ENCODE data around the gene PRDM11. TPM values are rescaled to one million over a fixed set of nuclear protein-coding genes. Genes with fewer than 3 reads are reported as not detected.

PRDM11 gene
- total and polyA plus RNA-seq, 10 donors, result 1.7 to 24.3 (median 15.3) TPM

DNA sequence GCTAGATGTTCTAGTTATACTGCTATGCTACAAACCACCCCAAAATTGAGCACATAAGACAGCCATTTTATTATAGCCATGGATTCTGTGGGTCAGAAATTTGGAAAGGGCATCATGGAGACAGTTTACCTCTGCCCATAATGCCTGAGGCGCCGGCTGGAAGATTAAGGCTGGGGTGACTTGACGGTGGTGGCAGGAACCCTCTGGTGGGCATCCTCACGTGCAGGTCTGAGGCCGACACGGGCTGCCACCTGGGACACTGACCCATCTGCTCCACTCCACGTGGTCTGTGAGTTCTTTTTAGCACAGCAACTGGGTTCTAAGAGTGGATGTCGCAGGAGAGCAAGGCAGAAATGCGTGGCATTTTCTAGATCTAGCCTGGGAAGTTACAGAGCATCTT lies 40.0 kb upstream of the PRDM11 start:
- DNase-seq, result no peak
- Histone ChIP-seq H3K27me3 (replicated peaks in 1 of 7) (peaks cover 0 to 26% (median 3%) of the 10 kb centered on the region in 7 donors), H3K4me1 (peaks cover 8 to 24% (median 22%) of the 10 kb centered on the region in 6 donors), H3K4me3 (no peak overlapping the region), H3K9me3 (no peaks in the 10 kb centered on the region), H3K36me3 (no peaks in the 10 kb centered on the region), H3K27ac (no peak overlapping the region)
- WGBS, 5 donors, result 80 to 86% (median 81%) methylated on average over 9 of the region's 9 CpGs
- no peak for TF ChIP-seq CTCF (IDR thresholded peaks at IDR 0.05 in 8 of 11, conservative IDR thresholded peaks at IDR 0.05 in 3 of 11)
- TF ChIP-seq POLR2A (IDR thresholded peaks at IDR 0.05), result no peak
- TF ChIP-seq POLR2AphosphoS5 (IDR thresholded peaks at IDR 0.05), result no peak
- intact Hi-C loops (cut with DNase I; ENCODE audit: low total_unique reads), result loop anchor here (5.0 kb wide), 1 partner anchor 179 kb away; no protein-coding TSS in a partner anchor

- intact Hi-C loops (cut with DNase I; ENCODE audit: low total_unique reads), result loop anchor here (5.0 kb wide), 1 partner anchor 180 kb away; no protein-coding TSS in a partner anchor
- H3K27me3 ChIP-seq (replicated peaks in 1 of 7), result peaks cover 0 to 26% (median 3%) of the 10 kb centered on the region in 7 donors
- H3K36me3 ChIP-seq, result no peaks in the 10 kb centered on the region
- WGBS, 5 donors, result 54 to 69% (median 63%) methylated on average over 5 of the region's 5 CpGs
- H3K27ac ChIP-seq, result no peak overlapping the region
- peaks cover 8 to 24% (median 22%) of the 10 kb centered on the region in 6 donors for H3K4me1 ChIP-seq
- TF ChIP-seq CTCF (IDR thresholded peaks at IDR 0.05 in 8 of 11, conservative IDR thresholded peaks at IDR 0.05 in 3 of 11), result no peak
- no peak for TF ChIP-seq POLR2AphosphoS5 (IDR thresholded peaks at IDR 0.05)
- no peak for TF ChIP-seq POLR2A (IDR thresholded peaks at IDR 0.05)
- H3K4me3 ChIP-seq, result no peak overlapping the region
- DNase-seq, result no peak
- H3K9me3 ChIP-seq, result no peaks in the 10 kb centered on the region
Observed at GRCh38 chr11:45107029-45107428, 39.4 kb upstream of the PRDM11 start.

DNA sequence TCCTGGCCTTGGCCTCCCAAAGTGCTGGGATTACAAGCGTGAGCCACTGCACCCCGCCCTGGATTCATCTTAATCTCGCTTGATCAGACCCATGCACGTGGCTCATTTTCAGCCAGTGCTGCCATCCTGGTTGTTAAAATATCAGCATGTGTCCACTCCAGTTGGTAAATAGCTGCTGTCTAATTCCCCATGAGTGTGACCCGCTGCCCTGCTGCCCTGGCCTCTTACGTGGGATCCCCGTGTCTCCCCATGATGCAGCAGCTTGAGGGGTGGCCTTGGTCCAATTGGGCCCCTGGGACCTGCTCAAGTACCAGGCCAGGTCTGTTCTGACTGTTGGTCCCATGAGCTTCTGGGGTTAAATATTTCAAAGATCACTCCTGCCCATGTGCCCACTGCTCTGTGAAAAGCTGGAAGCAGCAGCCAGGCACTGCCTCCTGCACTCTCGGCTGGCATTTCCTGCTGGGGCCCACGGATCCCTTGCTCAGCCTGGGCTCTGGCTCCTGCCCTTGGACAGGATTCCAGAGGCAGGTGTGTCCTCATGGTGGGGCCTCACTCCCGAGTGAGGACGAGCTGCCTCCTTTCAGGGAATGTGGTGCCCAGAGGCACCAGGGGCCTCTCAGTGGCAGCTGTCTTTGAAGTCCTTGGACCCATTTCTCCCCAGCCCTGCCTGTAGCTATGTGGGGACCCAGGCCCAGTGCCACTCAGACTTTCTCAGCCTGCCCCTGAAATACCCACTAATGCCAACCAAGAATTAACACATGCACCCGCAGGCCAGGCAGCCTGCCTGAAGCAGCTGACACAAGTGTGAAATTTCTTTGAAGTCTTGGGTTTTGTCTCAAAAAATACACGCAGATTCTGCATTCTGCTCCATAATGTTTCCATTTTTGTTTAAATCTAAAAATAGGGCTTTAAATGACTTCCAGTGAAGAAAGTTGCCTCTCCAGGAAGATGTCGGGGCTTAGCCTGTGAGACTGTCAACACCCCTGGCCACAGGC lies 38.1 kb upstream of the PRDM11 start:
- H3K4me1 ChIP-seq, result peaks cover 0 to 11% (median 9%) of the 10 kb centered on the region in 6 donors
- no peaks in the 10 kb centered on the region for H3K9me3 ChIP-seq
- no peak for DNase-seq
- WGBS, 5 donors, result 71 to 91% (median 77%) methylated on average over 7 to 14 of the region's 14 CpGs
- H3K27me3 ChIP-seq (replicated peaks in 1 of 7), result peaks cover 0 to 29% (median 3%) of the 10 kb centered on the region in 7 donors
- TF ChIP-seq POLR2A (IDR thresholded peaks at IDR 0.05) (no peak), CTCF (IDR thresholded peaks at IDR 0.05 in 8 of 11, conservative IDR thresholded peaks at IDR 0.05 in 3 of 11) (no peak), POLR2AphosphoS5 (IDR thresholded peaks at IDR 0.05) (no peak)
- intact Hi-C loops (cut with DNase I; ENCODE audit: low total_unique reads), result loop anchor here (5.0 kb wide), 1 partner anchor 181 kb away; no protein-coding TSS in a partner anchor
- no peaks in the 10 kb centered on the region for H3K36me3 ChIP-seq
- no peak overlapping the region for H3K27ac ChIP-seq
- no peak overlapping the region for H3K4me3 ChIP-seq

DNA sequence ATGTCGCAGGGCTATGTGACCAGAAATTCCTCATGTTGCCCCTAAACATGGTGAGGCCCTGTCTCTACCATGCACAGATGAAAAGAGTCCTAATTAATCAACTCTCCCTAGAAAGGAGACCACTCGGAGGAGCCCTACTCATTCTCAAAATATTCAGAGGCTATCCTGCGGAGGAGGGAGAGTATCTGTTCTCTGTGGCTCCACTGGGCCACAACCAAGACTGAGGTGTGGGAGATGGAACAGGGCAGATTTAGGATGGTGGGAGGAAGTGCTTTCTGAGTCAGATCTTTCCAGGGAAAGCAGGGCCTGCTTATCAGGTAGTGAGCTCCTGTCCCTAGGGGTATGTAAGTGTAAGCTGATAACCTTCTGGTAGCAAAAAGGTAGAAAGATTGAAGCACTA lies 37.0 kb upstream of the PRDM11 start:
- 62 to 94% (median 87%) methylated on average over 3 of the region's 3 CpGs for WGBS, 5 donors

More for the DNA sequence above, 37.0 kb upstream of the PRDM11 start:
- Histone ChIP-seq H3K36me3 (no peaks in the 10 kb centered on the region), H3K27ac (no peak overlapping the region), H3K9me3 (no peaks in the 10 kb centered on the region), H3K4me1 (peaks cover 0 to 10% (median 8%) of the 10 kb centered on the region in 6 donors), H3K27me3 (replicated peaks in 1 of 7) (peaks cover 0 to 29% (median 3%) of the 10 kb centered on the region in 7 donors), H3K4me3 (no peak overlapping the region)
- intact Hi-C loops (cut with DNase I; ENCODE audit: low total_unique reads), result loop anchor here (5.0 kb wide), 1 partner anchor 182 kb away; no protein-coding TSS in a partner anchor
- TF ChIP-seq CTCF (IDR thresholded peaks at IDR 0.05 in 8 of 11, conservative IDR thresholded peaks at IDR 0.05 in 3 of 11) (no peak), POLR2AphosphoS5 (IDR thresholded peaks at IDR 0.05) (no peak), POLR2A (IDR thresholded peaks at IDR 0.05) (no peak)
- DNase-seq, result no peak

Data from spleen (tissue), 11 donors.